ENCODE measurements around the gene SLC16A10.
A peak's percentile ranks its signal among the peaks of the same experiment; 100 is the strongest.
"Not testable (repeated sequence)": the region's sequence is repeated elsewhere in the genome, so short reads cannot be mapped to it uniquely, and the experiment has no call there.

SLC16A10 gene, protein sequence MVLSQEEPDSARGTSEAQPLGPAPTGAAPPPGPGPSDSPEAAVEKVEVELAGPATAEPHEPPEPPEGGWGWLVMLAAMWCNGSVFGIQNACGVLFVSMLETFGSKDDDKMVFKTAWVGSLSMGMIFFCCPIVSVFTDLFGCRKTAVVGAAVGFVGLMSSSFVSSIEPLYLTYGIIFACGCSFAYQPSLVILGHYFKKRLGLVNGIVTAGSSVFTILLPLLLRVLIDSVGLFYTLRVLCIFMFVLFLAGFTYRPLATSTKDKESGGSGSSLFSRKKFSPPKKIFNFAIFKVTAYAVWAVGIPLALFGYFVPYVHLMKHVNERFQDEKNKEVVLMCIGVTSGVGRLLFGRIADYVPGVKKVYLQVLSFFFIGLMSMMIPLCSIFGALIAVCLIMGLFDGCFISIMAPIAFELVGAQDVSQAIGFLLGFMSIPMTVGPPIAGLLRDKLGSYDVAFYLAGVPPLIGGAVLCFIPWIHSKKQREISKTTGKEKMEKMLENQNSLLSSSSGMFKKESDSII

DNA sequence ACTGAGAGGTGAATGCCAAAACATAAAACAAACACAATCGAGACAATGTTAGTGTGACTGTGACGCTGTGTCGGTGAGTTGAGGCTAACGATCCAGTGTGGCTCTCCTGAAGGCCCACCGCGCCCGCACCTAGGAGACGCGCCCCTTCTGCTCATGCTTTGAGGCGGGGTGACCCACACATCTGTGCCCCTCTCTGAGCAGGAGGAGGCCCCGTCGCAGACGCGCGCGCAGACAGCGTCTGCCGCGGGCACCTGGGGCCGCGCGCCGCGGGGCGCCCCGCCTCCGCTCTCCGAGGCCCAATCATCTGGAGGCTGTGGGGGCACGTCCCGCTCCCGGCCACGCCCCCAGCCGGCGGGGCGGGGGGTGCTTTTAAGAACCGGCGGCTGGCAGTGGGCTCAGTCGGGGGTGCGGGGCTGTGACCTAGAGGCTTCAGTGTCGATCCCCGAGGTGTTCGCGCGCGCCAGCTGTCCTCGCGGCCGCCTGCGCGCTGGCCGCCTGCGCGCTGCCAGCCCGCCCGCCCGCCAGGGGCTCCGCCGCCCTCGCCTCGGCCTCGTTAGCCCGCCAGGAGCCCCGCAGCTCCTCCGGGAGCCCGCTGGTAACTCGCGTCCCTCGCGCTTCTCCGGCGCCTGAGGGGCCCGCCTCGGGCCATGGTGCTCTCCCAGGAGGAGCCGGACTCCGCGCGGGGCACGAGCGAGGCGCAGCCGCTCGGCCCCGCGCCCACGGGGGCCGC, at the start of gene SLC16A10:
Gene SLC16A10 (plus strand): TSS at position 398 of the 730 bp plus-strand sequence. CDS start 250 bp downstream, at position 648.
- Histone ChIP-seq H3K27me3 (ENCODE audit: insufficient read depth, low read length) (peaks cover 74% of the 10 kb centered on the region), H2AFZ (ENCODE audit: low read length, unreplicated experiment) (peak within 1 kb of the TSS; percentile 64)

GRCh38 chr6:111038534-111039252, 48.6 kb upstream of the SLC16A10 start:
- H3K79me2 ChIP-seq (ENCODE audit: control insufficient read depth, insufficient read depth, low read length, unreplicated experiment) = no peaks in the 10 kb centered on the region
- H3K4me3 ChIP-seq (ENCODE audit: low read depth, low read length) = no peak overlapping the region
- no peaks in the 10 kb centered on the region for H3K27me3 ChIP-seq (ENCODE audit: insufficient read depth, low read length)
- no peaks in the 10 kb centered on the region for H3K4me1 ChIP-seq (ENCODE audit: control insufficient read depth, insufficient read depth, low read length, unreplicated experiment)
- no peaks in the 10 kb centered on the region for H3K36me3 ChIP-seq (ENCODE audit: insufficient read depth, low read length)
- no peak overlapping the region for H3K27ac ChIP-seq (ENCODE audit: low read depth, low read length)
- no peak overlapping the region for H2AFZ ChIP-seq (ENCODE audit: low read length, unreplicated experiment)

More for the DNA sequence above, at the start of gene SLC16A10:
- Histone ChIP-seq H3K36me3 (ENCODE audit: insufficient read depth, low read length) (no peaks in the 10 kb centered on the region), H3K27ac (ENCODE audit: low read depth, low read length) (no peak within 1 kb of the TSS), H3K4me3 (ENCODE audit: low read depth, low read length) (peak within 1 kb of the TSS; percentile 76), H3K4me1 (ENCODE audit: control insufficient read depth, insufficient read depth, low read length, unreplicated experiment) (no peaks in the 10 kb centered on the region), H3K79me2 (ENCODE audit: control insufficient read depth, insufficient read depth, low read length, unreplicated experiment) (no peaks in the 10 kb centered on the region)

GRCh38 chr6:111041917-111042316, 45.4 kb upstream of the SLC16A10 start:
- H3K36me3 ChIP-seq (ENCODE audit: insufficient read depth, low read length) = no peaks in the 10 kb centered on the region
- H3K27me3 ChIP-seq (ENCODE audit: insufficient read depth, low read length) = no peaks in the 10 kb centered on the region
- no peaks in the 10 kb centered on the region for H3K4me1 ChIP-seq (ENCODE audit: control insufficient read depth, insufficient read depth, low read length, unreplicated experiment)
- no peak overlapping the region for H3K27ac ChIP-seq (ENCODE audit: low read depth, low read length)
- H3K4me3 ChIP-seq (ENCODE audit: low read depth, low read length) = no peak overlapping the region
- H3K79me2 ChIP-seq (ENCODE audit: control insufficient read depth, insufficient read depth, low read length, unreplicated experiment) = no peaks in the 10 kb centered on the region
- H2AFZ ChIP-seq (ENCODE audit: low read length, unreplicated experiment) = no peak overlapping the region

DNA sequence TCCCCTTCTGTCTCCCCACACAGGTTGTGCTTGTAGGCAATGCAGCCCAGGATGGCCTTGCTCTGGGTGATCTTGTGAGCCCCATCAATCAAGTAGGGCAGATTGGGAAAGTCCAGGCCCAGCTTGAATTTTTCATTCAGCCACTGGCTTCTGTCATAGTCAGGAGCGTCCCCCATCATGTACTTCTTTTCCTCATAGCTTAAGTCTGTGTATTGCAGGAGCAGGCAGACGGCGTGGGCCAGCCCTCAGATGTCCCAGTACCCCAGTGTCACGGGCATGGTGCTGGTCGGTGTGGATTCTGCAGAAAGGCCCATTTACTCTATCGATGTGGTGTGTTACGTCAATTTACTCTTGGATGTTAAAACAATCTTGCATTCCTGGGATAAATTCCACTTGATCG, 40.1 kb upstream of the SLC16A10 start:
- H3K27ac ChIP-seq (ENCODE audit: low read depth, low read length) = no peak overlapping the region
- no peaks in the 10 kb centered on the region for H3K79me2 ChIP-seq (ENCODE audit: control insufficient read depth, insufficient read depth, low read length, unreplicated experiment)
- no peaks in the 10 kb centered on the region for H3K27me3 ChIP-seq (ENCODE audit: insufficient read depth, low read length)
- no peaks in the 10 kb centered on the region for H3K4me1 ChIP-seq (ENCODE audit: control insufficient read depth, insufficient read depth, low read length, unreplicated experiment)
- H3K4me3 ChIP-seq (ENCODE audit: low read depth, low read length) = no peak overlapping the region
- no peaks in the 10 kb centered on the region for H3K36me3 ChIP-seq (ENCODE audit: insufficient read depth, low read length)
- H2AFZ ChIP-seq (ENCODE audit: low read length, unreplicated experiment) = no peak overlapping the region

- no peak overlapping the region for H3K4me3 ChIP-seq (ENCODE audit: low read depth, low read length)
- H3K79me2 ChIP-seq (ENCODE audit: control insufficient read depth, insufficient read depth, low read length, unreplicated experiment) = no peaks in the 10 kb centered on the region
- no peaks in the 10 kb centered on the region for H3K36me3 ChIP-seq (ENCODE audit: insufficient read depth, low read length)
- no peaks in the 10 kb centered on the region for H3K27me3 ChIP-seq (ENCODE audit: insufficient read depth, low read length)
- no peak overlapping the region for H2AFZ ChIP-seq (ENCODE audit: low read length, unreplicated experiment)
- H3K4me1 ChIP-seq (ENCODE audit: control insufficient read depth, insufficient read depth, low read length, unreplicated experiment) = no peaks in the 10 kb centered on the region
- H3K27ac ChIP-seq (ENCODE audit: low read depth, low read length) = no peak overlapping the region
Measured at GRCh38 chr6:111050261-111051023, 36.9 kb upstream of the SLC16A10 start.

- Histone ChIP-seq H3K4me3 (ENCODE audit: low read depth, low read length) (no peak overlapping the region), H3K4me1 (ENCODE audit: control insufficient read depth, insufficient read depth, low read length, unreplicated experiment) (no peaks in the 10 kb centered on the region), H3K27me3 (ENCODE audit: insufficient read depth, low read length) (no peaks in the 10 kb centered on the region), H2AFZ (ENCODE audit: low read length, unreplicated experiment) (peak overlapping the region; percentile 25), H3K27ac (ENCODE audit: low read depth, low read length) (no peak overlapping the region), H3K36me3 (ENCODE audit: insufficient read depth, low read length) (no peaks in the 10 kb centered on the region), H3K79me2 (ENCODE audit: control insufficient read depth, insufficient read depth, low read length, unreplicated experiment) (no peaks in the 10 kb centered on the region)
Measured at GRCh38 chr6:111052171-111052570, 35.1 kb upstream of the SLC16A10 start.

DNA sequence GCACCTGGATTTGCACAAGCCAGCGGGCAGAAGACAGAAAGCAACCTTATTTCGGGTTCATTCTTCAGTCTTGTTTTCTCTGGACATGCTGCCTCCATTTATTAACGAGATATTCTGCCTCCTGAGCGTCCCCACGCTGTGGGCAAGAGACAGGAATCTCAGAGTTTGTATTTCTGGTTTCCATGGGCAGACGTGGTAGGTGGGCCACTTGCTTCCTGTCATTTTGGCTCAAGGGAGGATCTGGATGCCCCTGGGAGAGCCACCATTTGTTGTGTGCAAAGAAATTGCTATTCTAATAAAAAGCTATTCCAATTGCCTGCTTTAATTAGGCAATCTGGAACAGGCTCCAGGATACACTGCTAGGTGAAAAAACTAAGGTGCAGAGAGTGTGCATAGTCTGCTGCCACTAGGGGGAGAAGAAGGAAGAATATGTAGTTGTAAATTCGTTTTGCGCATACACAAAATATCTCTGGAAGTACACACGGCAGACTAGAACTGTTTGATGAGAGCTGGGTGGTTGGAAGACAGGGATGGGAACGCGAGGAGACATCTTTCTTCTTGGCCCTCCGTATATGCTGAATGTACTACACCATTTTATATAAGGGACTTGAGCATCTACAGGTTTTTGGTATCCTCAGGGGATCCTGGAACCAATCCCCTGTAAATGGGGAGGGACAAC, 30.1 kb upstream of the SLC16A10 start:
- Histone ChIP-seq H3K4me1 (ENCODE audit: control insufficient read depth, insufficient read depth, low read length, unreplicated experiment) (no peaks in the 10 kb centered on the region), H3K27me3 (ENCODE audit: insufficient read depth, low read length) (peaks cover 9% of the 10 kb centered on the region), H3K79me2 (ENCODE audit: control insufficient read depth, insufficient read depth, low read length, unreplicated experiment) (no peaks in the 10 kb centered on the region), H3K4me3 (ENCODE audit: low read depth, low read length) (no peak overlapping the region), H3K36me3 (ENCODE audit: insufficient read depth, low read length) (no peaks in the 10 kb centered on the region), H3K27ac (ENCODE audit: low read depth, low read length) (no peak overlapping the region), H2AFZ (ENCODE audit: low read length, unreplicated experiment) (no peak overlapping the region)

GRCh38 chr6:111061508-111061907, 25.8 kb upstream of the SLC16A10 start:
- Histone ChIP-seq H3K4me3 (ENCODE audit: low read depth, low read length) (no peak overlapping the region), H3K27me3 (ENCODE audit: insufficient read depth, low read length) (peaks cover 17% of the 10 kb centered on the region), H3K4me1 (ENCODE audit: control insufficient read depth, insufficient read depth, low read length, unreplicated experiment) (no peaks in the 10 kb centered on the region), H3K27ac (ENCODE audit: low read depth, low read length) (no peak overlapping the region), H3K36me3 (ENCODE audit: insufficient read depth, low read length) (no peaks in the 10 kb centered on the region), H3K79me2 (ENCODE audit: control insufficient read depth, insufficient read depth, low read length, unreplicated experiment) (no peaks in the 10 kb centered on the region), H2AFZ (ENCODE audit: low read length, unreplicated experiment) (no peak overlapping the region)

- H3K4me1 ChIP-seq (ENCODE audit: control insufficient read depth, insufficient read depth, low read length, unreplicated experiment); H3K4me3 ChIP-seq (ENCODE audit: low read depth, low read length); H3K79me2 ChIP-seq (ENCODE audit: control insufficient read depth, insufficient read depth, low read length, unreplicated experiment); H2AFZ ChIP-seq (ENCODE audit: low read length, unreplicated experiment); H3K27ac ChIP-seq (ENCODE audit: low read depth, low read length); H3K36me3 ChIP-seq (ENCODE audit: insufficient read depth, low read length): not testable (repeated sequence)
- peaks cover 17% of the 10 kb centered on the region for H3K27me3 ChIP-seq (ENCODE audit: insufficient read depth, low read length)
Measured at GRCh38 chr6:111061985-111062384, 25.3 kb upstream of the SLC16A10 start.

All from ACC112 (cell line).